GM08714 (cell line): ENCODE measurements around the gene UBAP1.
"Not testable (repeated sequence)": the region's sequence is repeated elsewhere in the genome, so short reads cannot be mapped to it uniquely, and the experiment has no call there.

Experiments
- H3K4me3 ChIP-seq: fragments of 200-500 bp; sonication (Bioruptor generic); 2 replicates; pipeline ENCODE4 v1.5.1; 2014; ENCODE audit warnings: mild to moderate bottlenecking, low read length, inconsistent platforms
- ZNF274 ChIP-seq: IDR thresholded peaks from 2 replicates; pipeline ENCODE4 v1.6.1; 2012; ENCODE audit warnings: mild to moderate bottlenecking, low read depth, low read length

The UBAP1 gene

DNA sequence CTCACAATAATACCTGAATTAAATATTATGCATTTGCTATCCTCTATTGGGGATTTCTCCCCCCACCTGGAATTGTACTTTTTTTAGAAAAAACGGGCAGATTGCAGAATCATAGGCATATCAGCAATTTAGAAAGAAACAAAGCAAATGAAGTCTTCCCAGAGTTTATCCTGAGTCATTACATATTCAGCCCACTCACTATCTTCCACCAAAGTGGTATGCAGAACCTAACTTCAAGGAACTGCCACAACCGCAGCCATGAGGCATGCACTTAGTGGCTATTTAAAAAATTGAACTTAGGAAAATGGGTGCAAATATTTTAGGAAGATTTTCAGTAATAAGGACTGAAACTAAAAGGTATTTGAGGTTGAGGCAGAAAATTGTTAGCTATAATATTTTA, 48.6 kb downstream of the UBAP1 start:
- H3K4me3 ChIP-seq: no peak overlapping the region
- no peak for TF ChIP-seq ZNF274

DNA sequence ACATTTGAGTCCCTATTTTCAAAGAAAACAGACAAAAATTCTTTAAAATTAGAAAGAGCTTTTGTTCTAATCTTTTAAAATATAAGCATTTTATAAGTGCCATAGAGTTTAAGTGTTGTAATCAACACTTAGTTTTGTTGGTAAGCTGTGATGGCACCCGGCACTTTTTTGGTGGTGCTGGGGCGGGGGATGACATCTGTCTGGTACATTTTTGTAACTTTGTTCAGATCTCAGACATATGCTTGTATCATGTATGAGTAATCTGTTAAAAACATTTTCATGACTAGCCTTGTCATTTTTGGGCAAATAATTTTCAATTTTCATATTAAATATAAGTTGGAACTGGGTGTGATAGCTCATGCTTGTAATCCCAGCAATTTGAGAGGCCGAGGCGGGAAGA, 51.7 kb downstream of the UBAP1 start:
- no peak for TF ChIP-seq ZNF274
- no peak overlapping the region for H3K4me3 ChIP-seq

DNA sequence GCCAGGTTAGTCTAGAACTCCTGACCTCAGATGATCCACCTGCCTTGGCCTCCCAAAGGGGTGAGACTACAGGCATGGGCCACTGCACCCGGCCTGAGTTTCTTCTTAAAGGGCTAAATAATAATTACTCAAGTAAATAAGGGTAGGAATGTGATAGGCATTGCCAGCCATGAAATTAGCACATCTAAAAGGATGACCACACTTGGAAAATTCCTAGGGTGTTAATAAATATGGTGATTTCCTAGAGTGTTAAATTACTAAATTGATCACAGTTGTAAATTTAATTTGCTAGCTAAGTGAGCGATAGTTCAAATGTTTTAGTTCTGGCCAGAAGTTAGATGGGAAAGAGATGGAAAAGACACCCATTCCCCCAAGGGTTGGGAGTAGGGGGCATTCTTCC, 53.4 kb downstream of the UBAP1 start:
- TF ChIP-seq ZNF274: no peak
- no peak overlapping the region for H3K4me3 ChIP-seq

DNA sequence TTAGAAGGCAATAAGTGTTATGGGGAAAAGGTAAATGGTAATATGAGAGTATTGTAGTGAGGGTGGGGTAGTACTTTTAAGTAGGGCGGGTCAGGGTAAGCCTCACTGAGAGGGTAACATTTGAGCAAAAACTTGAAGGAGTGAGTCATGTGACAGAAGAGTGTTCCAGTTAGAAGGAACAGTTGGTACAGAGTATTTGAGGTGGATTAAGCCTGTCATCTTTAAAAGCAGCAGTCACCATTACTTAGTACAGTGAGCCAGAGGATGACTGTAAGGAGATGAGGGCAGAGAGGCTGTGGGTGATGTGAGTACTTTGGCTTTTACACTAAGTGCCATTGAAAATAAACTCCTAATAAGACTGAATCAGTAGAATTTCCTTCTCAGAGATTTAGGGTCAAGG, 54.8 kb downstream of the UBAP1 start:
- TF ChIP-seq ZNF274: no peak

DNA sequence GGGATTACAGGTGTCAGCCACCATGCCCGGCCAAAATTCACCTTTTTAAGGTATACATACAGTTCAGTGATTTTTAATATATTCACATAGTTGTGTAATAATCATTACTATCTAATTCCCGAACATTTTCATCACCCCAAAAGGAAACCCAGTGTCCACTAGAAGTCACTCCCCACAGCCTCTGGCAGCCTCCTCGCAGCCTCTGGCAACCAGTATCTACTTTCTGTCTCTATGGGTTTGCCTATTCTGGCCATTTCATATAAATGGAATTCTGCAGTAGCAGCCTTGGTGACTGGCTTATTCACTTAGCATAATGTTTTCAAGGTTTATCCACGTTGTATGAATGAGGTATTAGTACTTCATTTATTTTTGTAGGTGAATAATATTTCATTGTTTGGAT, 59.0 kb downstream of the UBAP1 start:
- no peak for TF ChIP-seq ZNF274
- no peak overlapping the region for H3K4me3 ChIP-seq

More for the DNA sequence above, 54.8 kb downstream of the UBAP1 start:
- no peak overlapping the region for H3K4me3 ChIP-seq

DNA sequence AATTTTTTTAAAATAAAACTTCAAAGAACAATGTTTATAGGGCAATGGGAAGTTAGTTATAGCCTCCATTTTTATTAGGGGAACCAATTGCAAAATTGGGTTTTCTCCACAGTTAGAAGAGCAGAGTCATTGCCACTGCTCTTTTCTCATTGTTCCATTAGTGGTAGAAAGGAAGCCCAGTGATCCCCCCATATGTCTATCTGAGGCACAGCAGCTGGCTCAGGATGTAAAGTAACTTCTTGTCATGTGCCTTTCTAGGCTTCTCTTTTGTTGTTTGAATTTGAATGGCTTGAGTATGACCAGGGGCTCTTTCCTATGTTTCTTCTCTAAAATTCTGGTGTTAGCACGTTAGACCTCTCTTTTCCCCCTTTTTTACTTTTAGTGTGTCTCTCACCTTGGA, 61.2 kb downstream of the UBAP1 start:
- no peak for TF ChIP-seq ZNF274
- H3K4me3 ChIP-seq: no peak overlapping the region

DNA sequence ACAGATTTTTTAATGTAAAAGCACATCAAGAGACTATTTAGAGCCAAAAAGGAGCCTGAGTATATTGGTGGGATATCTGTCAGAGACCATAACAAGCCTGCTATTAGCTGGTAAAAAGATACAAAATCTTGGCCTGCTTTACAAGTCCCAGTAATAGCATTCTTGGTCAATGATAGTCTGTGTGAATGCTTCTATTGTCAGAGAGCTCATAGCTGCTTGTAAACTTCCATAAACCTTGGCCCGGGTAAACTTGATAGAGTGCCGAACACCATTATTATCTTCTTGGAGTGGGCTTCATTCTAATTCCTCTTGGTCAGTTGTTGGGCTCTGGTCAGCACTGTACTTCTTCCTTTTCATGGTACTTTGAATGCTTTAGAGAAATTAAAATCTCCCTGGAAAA, 64.0 kb downstream of the UBAP1 start:
- TF ChIP-seq ZNF274: no peak
- no peak overlapping the region for H3K4me3 ChIP-seq

DNA sequence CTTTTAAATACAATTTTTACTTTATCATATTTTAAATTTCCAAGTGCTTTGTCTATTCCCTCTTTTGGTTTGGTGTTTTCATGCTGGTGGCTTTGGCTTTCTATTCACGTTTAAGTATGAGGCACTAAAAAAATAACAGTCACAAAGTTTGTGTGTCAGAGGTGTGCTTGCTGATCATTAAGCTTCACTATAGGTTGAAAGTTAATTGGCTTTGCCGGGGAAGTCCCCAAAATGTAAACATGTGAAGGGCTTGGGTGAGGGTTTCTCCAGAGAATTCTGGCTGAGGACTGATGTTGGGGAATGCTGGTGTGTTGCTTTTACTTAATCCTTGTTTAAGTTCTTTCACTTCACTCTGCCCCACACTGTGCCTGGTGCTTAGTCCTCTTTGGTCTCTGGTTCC, 66.4 kb downstream of the UBAP1 start:
- H3K4me3 ChIP-seq: not testable (repeated sequence)

DNA sequence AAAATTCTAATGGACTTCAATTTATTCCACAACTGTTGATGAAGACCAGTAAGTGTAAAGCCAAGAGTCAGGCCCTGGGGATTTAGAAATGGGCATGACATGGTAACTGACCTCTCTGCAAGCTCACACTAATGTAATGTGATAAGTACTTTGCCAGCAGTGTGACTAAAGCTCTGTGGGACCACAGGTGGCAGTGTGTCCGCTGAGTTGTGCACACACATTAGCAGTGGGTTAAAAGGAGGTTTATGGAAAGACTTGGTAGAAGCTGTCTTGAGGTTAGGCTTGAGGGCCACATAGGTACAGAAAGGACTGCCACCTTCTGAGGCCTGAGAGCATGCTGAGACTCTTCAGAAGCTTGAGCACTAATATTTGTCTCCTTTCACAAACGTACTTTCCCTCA, 67.6 kb downstream of the UBAP1 start:
- TF ChIP-seq ZNF274: no peak
- H3K4me3 ChIP-seq: no peak overlapping the region

DNA sequence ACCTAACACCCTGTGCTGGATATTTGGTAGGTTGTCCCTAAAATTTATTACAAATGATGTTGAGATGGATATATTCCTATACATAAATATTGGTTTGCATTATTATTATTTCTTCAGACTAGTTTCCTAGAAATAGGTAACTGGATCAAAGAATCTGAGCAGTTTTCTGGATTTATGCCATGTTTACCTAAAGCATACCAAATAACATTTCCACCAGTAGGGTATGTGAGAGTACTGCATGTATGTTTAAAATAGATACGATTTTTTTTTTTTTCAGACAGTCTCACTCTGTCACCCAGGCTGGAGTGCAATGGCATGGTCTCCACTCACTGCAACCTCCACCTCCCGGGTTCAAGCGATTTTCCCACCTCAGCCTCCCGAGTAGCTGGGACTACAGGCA, 68.9 kb downstream of the UBAP1 start:
- not testable (repeated sequence) for H3K4me3 ChIP-seq

DNA sequence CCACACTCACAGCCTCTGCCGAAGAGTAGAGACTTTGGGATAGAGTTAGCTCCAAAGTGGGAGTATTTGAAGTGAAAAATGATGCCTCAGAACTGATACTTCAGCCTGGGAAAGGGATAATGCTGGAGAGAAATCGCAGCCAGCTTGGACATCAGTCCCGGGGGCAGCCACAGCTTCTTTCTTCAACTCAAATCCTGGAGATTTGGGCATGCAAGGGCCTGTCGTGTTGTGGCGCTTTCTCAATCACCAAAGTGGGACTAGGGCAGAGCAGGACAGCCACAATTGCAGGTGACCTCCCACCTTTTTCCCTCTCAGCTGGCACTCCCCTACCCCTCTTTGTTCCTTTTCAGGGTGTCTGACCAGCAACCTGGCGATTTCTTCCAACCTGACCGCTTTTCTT, 70.4 kb downstream of the UBAP1 start:
- no peak overlapping the region for H3K4me3 ChIP-seq

DNA sequence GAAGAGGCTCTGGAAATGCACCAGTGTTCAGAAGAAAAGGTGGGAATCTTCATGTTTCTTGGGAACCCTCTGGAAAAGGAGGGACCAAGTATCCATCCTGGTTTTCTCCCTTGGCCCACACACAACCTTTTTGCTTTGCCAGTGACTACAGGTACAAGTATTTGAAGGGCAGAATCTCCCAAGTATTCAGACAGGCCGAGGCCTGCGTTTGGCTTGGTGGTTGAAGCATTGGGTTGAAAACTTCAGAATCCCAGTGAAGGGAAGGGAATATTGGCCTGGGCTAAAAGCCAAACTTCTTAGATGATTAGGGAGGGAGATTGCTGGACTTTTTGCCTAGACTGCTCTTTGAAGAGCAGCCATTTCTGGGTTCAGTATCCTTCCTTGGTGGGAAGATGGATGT, 71.9 kb downstream of the UBAP1 start:
- H3K4me3 ChIP-seq: no peak overlapping the region
- TF ChIP-seq ZNF274: no peak

More for the DNA sequence above, 70.4 kb downstream of the UBAP1 start:
- TF ChIP-seq ZNF274: no peak

DNA sequence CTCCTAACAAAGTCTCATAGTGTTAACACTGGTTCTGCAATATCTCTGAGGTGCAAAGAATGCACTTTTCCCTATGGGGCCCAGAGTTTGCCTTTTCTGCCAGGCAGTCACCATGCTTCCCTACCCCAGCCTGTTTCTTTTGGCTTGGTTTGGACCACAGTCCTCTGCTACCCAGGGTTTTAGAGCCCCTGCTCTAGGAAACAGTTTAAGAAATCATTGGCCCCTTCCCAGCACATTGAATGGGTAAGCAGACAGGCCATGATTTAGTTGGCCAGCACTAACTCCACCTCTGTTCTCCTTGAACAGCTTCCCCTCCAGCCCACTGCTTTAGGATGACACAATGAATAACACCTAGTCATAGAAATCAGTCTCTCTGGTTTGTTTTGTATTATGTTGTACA, 73.2 kb downstream of the UBAP1 start:
- no peak for TF ChIP-seq ZNF274
- no peak overlapping the region for H3K4me3 ChIP-seq

DNA sequence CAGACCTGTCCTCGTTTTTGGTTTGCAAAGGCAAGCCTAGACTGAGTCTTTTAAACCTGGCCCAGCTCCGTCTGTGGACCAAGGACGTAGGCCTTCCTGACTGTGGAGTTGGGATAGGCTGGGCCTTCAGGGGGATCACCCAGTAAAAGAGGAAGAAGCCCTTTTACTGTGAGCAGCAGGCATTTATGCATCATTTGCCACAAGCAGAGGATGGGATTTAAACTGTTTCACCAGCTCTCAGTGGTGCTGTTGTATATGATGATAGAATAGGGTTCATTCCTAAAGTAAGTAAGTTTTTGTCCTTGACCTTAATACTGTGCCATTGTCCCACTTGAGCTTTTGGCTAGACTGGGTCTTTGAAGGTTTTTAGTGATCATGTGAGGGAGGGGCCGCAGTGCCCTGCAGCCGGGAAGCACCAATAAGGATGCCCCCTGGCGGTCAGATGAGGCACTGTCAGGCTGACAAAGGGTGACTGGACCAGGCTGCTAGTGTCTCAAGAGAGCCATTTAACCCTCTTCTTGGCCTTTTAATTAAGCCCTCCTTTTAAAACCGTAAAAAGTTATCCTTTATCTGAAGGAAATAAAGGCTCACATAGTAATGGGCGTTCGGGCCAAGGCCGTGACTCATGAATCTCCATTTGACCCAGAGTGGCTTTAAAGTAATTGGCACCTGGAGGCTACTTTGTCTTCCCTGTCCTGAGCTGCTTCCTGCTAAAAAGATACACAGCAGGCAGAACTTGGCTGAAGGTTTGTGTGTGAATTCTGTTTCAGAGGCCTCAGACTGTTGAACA, 74.0 kb downstream of the UBAP1 start:
- H3K4me3 ChIP-seq: no peak overlapping the region
- TF ChIP-seq ZNF274: no peak

DNA sequence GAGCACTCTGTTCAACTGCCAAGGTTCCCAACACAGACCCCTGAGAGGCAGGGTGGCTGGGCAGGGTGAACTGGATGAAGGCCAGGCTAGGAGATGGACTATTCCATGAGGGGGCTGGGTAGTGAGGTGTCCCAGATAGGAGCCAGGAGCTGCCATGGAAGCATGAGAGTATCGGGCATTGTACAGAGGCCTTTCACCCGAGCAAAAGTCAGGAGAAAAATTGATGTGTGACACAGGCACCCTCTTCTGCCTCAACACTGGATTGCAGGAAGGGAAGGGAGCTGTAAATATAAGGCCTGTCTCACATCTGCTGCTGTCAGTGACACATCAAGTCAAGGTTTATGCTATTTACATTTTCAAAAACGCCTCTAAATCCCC, 74.6 kb downstream of the UBAP1 start:
- TF ChIP-seq ZNF274: no peak
- no peak overlapping the region for H3K4me3 ChIP-seq
